A549 (cell line): ENCODE results near the gene ANKRD13A. TPM values are rescaled to one million over a fixed set of nuclear protein-coding genes. Genes with fewer than 3 reads are reported as not detected.

Experiments
- ATAC-seq, 2 experiments: fragments of 200-7000 bp in 1 of 2; fragments of >200 bp in 1 of 2; cut with Nextera tagmentation in 1 of 2; cut with Tn5 transposase in 1 of 2; 3 replicates each; pipeline versions ENCODE4 v1.8.0 to v1.9.1; 2018 to 2020; ENCODE audit warnings: mild to moderate bottlenecking in 1 of 2, moderate library complexity in 1 of 2
- CTCF ChIA-PET: fragments of 300-600 bp; sonication (Branson Sonifier 250); formaldehyde crosslinking; extraction: SDS; loops from one replicate; lab custom pipeline; 2021; ENCODE audit warnings: antibody characterized with exemption, inconsistent platforms; lab: Yijun Ruan, JAX
- POLR2A ChIA-PET: fragments of 350-600 bp; formaldehyde crosslinking; extraction: SDS; loops from one replicate; lab custom pipeline; 2021; ENCODE audit warnings: antibody characterized with exemption, inconsistent platforms; lab: Yijun Ruan, JAX
- DNase-seq, 2 experiments: peaks; one replicate each; pipeline versions ENCODE4 v3.0.0 to v3.0.0-alpha.2; 2011 to 2016; ENCODE audit warnings: low read depth in 1 of 2, low spot score in 1 of 2
- FAIRE-seq: peaks from 2 replicates; lab custom pipeline; 2011; peaks lifted over from hg19 to GRCh38; lab: Jason Lieb, UNC
- H3K27ac ChIP-seq, 2 experiments: fragments of >200 bp; sonication (Bioruptor Twin); formaldehyde crosslinking; 3 replicates each; pipeline ENCODE4 v1.5.1; 2016 to 2017
- H3K4me1 ChIP-seq: fragments of >200 bp; sonication (Bioruptor Twin); formaldehyde crosslinking; 3 replicates; pipeline ENCODE4 v1.6.1; 2016
- H3K4me2 ChIP-seq: fragments of >200 bp; sonication (Bioruptor Twin); formaldehyde crosslinking; 3 replicates; pipeline ENCODE4 v1.6.1; 2016
- H3K4me3 ChIP-seq: fragments of >200 bp; sonication (Bioruptor Twin); formaldehyde crosslinking; 3 replicates; pipeline ENCODE4 v1.5.1; 2016
- H3K9me3 ChIP-seq: fragments of >200 bp; sonication (Bioruptor Twin); formaldehyde crosslinking; 3 replicates; pipeline ENCODE4 v1.6.1; 2016
- CBX8 ChIP-seq: fragments of 200-600 bp; sonication (generic); IDR thresholded peaks from 2 replicates; pipeline ENCODE4 v1.6.1; 2016
- CHD4 ChIP-seq: fragments of 200-600 bp; sonication (generic); IDR thresholded peaks from 2 replicates; pipeline ENCODE4 v1.6.1; 2016; ENCODE audit warnings: antibody characterized with exemption, mild to moderate bottlenecking, borderline replicate concordance
- EP300 ChIP-seq, 2 experiments: fragments of >200 bp; sonication (Bioruptor Twin); formaldehyde crosslinking; IDR thresholded peaks; 2 replicates in 1 of 2; 3 replicates in 1 of 2; pipeline ENCODE4 v1.6.1; 2016 to 2017
- WGBS: methylation state at CpG from one replicate; pipeline ENCODE4 v1.1.6; 2017; ENCODE audit errors: missing lambda C conversion rate; 5-methylcytosine and 5-hydroxymethylcytosine counted together
- polyA plus RNA-seq, 4 experiments: library from polyadenylated mRNA; depleted of rRNA in 3 of 4; stranded (reverse); fragments of >200 nt; fragmentation: RNase III in 1 of 4; extraction: RNeasy Plus Mini Kit Qiagen cat#74134 plus additional on column Dnase treatment in 1 of 4; gene quantifications; 2 replicates in 3 of 4; 3 replicates in 1 of 4; pipeline ENCODE4 v1.2.3, GENCODE V29; 2011 to 2017
- small RNA-seq, 6 experiments: library from RNA; depleted of rRNA; stranded (forward); fragments of <200 nt; gene quantifications; one replicate each; pipeline ENCODE3, GENCODE V24; 2012
- TF ChIP-seq, protein P1 (sequence below): fragments of >200 bp; sonication (Bioruptor Twin); formaldehyde crosslinking; IDR thresholded peaks from 3 replicates; pipeline ENCODE4 v1.6.1; 2016
- TF ChIP-seq, protein P2 (sequence below): fragments of 250-450 bp; sonication (Bioruptor Pico); IDR thresholded peaks from 2 replicates; pipeline ENCODE4 v1.5.0; 2020; ENCODE audit warnings: low read depth, mild to moderate bottlenecking, moderate library complexity

The ANKRD13A gene
- polyA plus RNA-seq, 2 of the 4 experiments (the other 2 are of a cell fraction), result 12.1 to 23.8 TPM

DNA sequence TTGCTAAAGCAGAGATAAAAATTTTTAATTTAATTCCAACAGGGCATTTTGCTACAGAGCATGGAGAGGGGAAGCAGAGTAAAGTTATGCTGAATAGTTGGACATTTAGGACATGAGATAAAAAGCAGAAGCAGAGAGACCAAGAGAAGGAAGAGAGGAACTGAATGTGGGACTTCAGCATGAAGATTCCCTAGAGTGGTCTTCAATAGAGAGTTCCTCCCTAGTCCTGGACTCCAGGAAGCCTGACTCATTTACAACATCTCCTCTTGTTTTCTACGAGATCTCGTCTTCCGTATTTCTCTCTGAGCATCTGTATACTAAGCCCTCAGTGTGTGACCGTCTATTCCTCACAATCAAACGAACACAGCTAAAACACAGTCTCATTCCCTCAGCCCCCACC is 89.7 kb downstream of the ANKRD13A start:
- H3K4me1 ChIP-seq, result no peaks in the 10 kb centered on the region
- ChIA-PET POLR2A (no interaction called here), CTCF (interaction anchor here (0.7 to 9.2 kb wide), 4 partner anchors 11 to 46 kb away, joined by 3 to 78 read pairs (median 4); no protein-coding TSS in a partner anchor)
- ATAC-seq, result no peak
- TF ChIP-seq EP300 (IDR thresholded peaks at IDR 0.05) (no peak), CBX8 (no peak), CHD4 (no peak)
- TF ChIP-seq, protein P1, sequence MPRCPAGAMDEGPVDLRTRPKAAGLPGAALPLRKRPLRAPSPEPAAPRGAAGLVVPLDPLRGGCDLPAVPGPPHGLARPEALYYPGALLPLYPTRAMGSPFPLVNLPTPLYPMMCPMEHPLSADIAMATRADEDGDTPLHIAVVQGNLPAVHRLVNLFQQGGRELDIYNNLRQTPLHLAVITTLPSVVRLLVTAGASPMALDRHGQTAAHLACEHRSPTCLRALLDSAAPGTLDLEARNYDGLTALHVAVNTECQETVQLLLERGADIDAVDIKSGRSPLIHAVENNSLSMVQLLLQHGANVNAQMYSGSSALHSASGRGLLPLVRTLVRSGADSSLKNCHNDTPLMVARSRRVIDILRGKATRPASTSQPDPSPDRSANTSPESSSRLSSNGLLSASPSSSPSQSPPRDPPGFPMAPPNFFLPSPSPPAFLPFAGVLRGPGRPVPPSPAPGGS, result no peak
- TF ChIP-seq, protein P2, sequence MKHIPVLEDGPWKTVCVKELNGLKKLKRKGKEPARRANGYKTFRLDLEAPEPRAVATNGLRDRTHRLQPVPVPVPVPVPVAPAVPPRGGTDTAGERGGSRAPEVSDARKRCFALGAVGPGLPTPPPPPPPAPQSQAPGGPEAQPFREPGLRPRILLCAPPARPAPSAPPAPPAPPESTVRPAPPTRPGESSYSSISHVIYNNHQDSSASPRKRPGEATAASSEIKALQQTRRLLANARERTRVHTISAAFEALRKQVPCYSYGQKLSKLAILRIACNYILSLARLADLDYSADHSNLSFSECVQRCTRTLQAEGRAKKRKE (CRISPR knock-in tag), result no peak
- DNase-seq, result no peak
- no peaks in the 10 kb centered on the region for H3K9me3 ChIP-seq
- H3K4me2 ChIP-seq, result no peak overlapping the region
- no peak for FAIRE-seq
- no peak overlapping the region for H3K27ac ChIP-seq
- WGBS, result 76% methylated on average over 5 of the region's 5 CpGs
- no peak overlapping the region for H3K4me3 ChIP-seq

Small RNAs within 50 kb of the gene (small RNA-seq; reads per million reads assigned to genes)
- 0 reads per million in 6 experiments for gene AC007546.2

Other genes with a start within 250 kb of the ANKRD13A start
- gene TRPV4, start 166.0 kb upstream of the ANKRD13A start, polyA plus RNA-seq (2011; rRNA removed), result 0.37 and 0.52 TPM in 2 replicates
- 0.05 to 0.15 TPM (median 0.09 TPM) in 3 replicates for gene TRPV4, start 166.0 kb upstream of the ANKRD13A start, polyA plus RNA-seq (2017; fragmentation: RNase III; extraction: RNeasy Plus Mini Kit Qiagen cat#74134 plus additional on column Dnase treatment)
- gene GLTP, start 118.9 kb upstream of the ANKRD13A start, polyA plus RNA-seq (2011; rRNA removed), result 18.8 and 19.2 TPM in 2 replicates
- 16.7 to 16.9 TPM (median 16.9 TPM) in 3 replicates for gene GLTP, start 118.9 kb upstream of the ANKRD13A start, polyA plus RNA-seq (2017; fragmentation: RNase III; extraction: RNeasy Plus Mini Kit Qiagen cat#74134 plus additional on column Dnase treatment)
- 14.9 and 18.4 TPM in 2 replicates for gene TCHP, start 99.2 kb upstream of the ANKRD13A start, polyA plus RNA-seq (2011; rRNA removed)
- gene TCHP, start 99.2 kb upstream of the ANKRD13A start, polyA plus RNA-seq (2017; fragmentation: RNase III; extraction: RNeasy Plus Mini Kit Qiagen cat#74134 plus additional on column Dnase treatment), result 25.4 to 35.8 TPM (median 33.4 TPM) in 3 replicates
- gene GIT2, start 3.1 kb upstream of the ANKRD13A start, polyA plus RNA-seq (2011; rRNA removed), result 38.0 and 44.3 TPM in 2 replicates
- 17.9 to 19.1 TPM (median 18.5 TPM) in 3 replicates for gene GIT2, start 3.1 kb upstream of the ANKRD13A start, polyA plus RNA-seq (2017; fragmentation: RNase III; extraction: RNeasy Plus Mini Kit Qiagen cat#74134 plus additional on column Dnase treatment)
- 22.6 and 23.1 TPM in 2 replicates for gene C12orf76, start 49.1 kb downstream of the ANKRD13A start, polyA plus RNA-seq (2011; rRNA removed)
- 12.4 to 14.5 TPM (median 13.3 TPM) in 3 replicates for gene C12orf76, start 49.1 kb downstream of the ANKRD13A start, polyA plus RNA-seq (2017; fragmentation: RNase III; extraction: RNeasy Plus Mini Kit Qiagen cat#74134 plus additional on column Dnase treatment)
- 39.7 and 73.4 TPM in 2 replicates for gene IFT81, start 124.9 kb downstream of the ANKRD13A start, polyA plus RNA-seq (2011; rRNA removed)
- gene IFT81, start 124.9 kb downstream of the ANKRD13A start, polyA plus RNA-seq (2017; fragmentation: RNase III; extraction: RNeasy Plus Mini Kit Qiagen cat#74134 plus additional on column Dnase treatment), result 40.7 to 41.6 TPM (median 40.7 TPM) in 3 replicates